ENCODE data around the gene STUB1.
"Not testable (repeated sequence)": the region's sequence is repeated elsewhere in the genome, so short reads cannot be mapped to it uniquely, and the experiment has no call there.

The STUB1 gene

GRCh38 chr16:678858-679813 is 1.1 kb upstream of the STUB1 start:
- DNase-seq (ENCODE audit: low spot score), result peak; percentile 28

DNA sequence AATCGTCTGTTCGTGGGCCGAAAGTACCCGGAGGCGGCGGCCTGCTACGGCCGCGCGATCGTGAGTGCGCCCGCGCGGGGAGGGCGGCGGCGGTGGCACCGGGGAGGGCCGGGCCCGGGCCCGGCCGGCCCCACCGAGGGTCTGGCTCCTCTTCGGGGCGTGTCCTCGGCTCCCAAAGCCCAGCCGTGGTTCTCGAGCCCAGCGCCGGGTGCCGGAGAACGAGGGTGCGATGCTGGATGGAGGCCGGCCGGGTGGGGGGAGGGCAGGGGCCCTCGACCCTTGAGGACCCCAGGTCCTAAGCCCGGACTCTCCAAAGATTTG is 375 bp downstream of the STUB1 start:
- DNase-seq (ENCODE audit: low spot score), result no peak

DNA sequence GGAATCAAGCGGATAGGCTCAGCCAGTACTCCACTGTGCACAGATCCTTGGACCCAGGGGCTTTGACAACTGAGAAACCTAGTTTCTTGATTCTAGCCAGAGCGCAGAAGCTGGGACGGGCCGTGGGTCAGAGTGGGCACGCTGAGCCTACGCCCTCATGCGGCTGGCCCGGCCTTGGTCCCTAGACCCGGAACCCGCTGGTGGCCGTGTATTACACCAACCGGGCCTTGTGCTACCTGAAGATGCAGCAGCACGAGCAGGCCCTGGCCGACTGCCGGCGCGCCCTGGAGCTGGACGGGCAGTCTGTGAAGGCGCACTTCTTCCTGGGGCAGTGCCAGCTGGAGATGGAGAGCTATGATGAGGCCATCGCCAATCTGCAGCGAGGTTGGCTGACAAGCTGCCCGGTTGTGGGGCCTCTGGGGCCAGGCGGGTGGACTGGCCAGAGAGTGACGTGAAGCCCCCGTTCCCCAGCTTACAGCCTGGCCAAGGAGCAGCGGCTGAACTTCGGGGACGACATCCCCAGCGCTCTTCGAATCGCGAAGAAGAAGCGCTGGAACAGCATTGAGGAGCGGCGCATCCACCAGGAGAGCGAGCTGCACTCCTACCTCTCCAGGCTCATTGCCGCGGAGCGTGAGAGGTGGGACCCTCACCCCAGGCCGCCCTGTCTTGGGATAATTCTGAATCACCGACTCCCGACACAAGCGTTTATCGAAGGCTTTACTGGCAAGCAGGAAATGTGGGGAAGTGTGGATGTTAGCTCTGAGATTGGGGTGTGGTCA is 946 bp downstream of the STUB1 start:
- DNase-seq (ENCODE audit: low spot score), result no peak

DNA sequence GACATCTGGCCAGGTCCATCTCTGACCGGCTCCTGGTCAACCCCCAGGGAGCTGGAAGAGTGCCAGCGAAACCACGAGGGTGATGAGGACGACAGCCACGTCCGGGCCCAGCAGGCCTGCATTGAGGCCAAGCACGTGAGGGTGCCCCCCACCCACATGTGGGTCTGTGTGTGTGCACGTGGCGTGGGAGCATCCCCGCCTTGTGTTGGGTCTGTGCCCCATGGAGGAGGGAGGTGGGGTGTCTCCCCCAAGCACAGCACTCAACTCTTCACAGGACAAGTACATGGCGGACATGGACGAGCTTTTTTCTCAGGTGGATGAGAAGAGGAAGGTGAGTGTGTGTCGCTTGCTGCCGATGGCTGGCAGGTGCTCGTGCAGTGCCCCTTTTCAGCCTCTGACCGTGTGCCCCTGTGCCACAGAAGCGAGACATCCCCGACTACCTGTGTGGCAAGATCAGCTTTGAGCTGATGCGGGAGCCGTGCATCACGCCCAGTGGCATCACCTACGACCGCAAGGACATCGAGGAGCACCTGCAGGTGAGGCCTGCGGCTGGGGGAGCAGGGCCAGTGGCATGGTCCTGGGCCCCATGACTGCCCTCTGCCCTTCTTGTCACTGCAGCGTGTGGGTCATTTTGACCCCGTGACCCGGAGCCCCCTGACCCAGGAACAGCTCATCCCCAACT is 1.7 kb downstream of the STUB1 start:
- DNase-seq (ENCODE audit: low spot score), result no peak

DNA sequence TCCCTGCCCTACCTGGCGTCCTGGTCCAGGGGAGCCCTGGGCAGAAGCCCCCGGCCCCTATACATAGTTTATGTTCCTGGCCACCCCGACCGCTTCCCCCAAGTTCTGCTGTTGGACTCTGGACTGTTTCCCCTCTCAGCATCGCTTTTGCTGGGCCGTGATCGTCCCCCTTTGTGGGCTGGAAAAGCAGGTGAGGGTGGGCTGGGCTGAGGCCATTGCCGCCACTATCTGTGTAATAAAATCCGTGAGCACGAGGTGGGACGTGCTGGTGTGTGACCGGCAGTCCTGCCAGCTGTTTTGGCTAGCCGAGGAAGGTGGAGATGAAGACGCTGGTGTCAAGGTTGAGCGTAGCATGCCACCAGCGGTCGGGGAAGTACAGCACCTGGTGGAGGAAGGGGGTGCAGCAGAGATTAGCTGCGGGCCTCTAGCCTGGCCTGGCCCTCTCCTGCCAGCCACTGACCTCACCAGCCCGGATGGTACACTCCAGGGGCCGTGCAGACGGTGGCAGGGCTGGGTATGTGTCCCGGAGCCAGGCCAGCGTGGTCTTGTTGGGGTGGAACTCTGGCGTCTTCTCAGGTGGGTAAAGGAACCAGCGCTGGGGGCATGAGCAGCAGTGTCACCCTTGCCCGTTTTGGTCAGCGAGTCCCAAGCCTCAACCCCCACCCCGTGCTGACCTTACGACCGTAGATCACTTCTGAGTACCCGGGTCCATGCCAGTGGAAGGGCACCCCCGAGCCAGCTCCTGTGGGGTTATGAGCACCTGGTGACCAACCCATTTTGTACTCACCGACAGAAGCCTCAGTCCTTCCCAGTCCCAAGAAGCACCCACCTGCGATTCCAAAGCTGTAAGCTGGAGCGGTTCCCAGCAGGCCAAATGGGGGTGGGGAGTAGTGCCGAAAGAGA is 2.5 kb downstream of the STUB1 start:
- DNase-seq (ENCODE audit: low spot score), result no peak

GRCh38 chr16:683396-684070 is 3.3 kb downstream of the STUB1 start:
- DNase-seq (ENCODE audit: low spot score), result no peak

DNA sequence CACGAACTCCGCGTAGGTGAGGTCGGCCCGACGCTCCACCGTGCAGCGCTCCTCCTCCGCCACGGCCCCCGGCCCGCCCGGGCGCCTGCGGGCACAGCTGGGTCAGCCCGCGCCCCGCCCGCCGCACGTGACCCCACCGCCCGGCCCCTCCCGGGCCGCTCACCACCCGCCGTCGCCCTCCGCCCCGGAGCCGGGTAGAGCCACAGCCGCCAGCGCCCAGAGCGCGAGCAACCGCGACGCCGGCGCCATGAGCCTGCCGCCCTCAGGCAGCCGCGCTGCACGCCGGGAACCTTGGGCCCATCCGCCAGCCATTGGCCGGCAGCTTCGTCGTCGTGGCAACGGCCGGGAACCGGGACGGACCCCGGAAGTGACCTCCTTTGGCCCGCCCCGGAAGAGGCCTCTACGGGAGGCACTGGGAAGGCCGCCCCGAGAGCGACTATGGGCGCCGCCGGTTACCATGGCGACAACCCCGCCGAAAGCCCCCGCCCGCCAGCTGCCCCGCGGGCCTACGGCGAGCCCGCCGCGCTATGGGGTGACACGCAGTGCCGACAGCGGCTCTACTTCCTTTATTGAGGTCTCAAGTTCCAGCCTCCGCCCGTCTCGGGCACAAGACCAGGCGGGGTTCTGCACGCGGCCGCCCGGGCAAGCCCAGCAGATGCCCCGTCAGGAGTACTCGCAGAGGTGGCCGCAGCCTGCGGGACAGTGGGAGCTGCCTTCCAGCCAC is 4.0 kb downstream of the STUB1 start, which contains the start of gene JMJD8:
Gene JMJD8, minus strand, starts transcription at position 264 of the 724 bp plus-strand sequence. Its CDS starts 15 bp downstream, at position 249.
- peak; percentile 96 for DNase-seq (ENCODE audit: low spot score)

DNA sequence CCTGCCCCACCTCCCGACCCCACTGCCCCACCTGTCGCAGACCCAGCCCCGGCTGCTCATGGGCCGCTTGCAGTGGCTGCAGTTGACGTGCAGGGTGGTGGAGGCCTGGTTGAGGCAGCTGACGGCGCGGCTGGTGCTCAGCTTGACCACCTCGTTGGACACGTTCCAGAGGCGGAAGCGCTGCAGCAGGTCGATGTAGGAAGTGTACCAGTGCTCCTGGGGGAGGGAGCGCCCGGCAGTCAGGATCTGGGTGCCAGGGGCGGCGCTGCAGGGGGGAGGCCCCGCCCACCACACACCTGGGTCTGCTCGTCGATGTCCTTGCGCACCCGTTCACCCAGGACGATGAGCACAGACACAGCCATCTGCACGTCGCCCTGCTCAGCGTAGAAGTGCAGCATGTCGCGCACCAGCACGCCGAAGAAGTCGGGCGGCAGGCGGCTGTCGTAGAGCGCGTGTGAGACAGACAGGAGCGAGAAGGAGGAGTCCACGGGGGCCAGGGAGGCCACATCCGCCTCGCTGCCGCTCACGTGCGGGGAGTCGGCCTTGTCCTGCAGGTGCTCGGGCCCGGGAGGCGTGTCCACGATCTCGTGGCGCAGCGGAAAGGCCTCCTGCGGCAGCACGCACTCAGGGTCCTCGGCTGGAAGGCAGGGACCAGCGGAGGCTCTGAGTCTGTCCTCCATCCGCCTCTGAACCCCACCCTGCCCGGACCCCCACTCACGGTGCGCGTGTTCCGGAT is 4.9 kb downstream of the STUB1 start:
- no peak for DNase-seq (ENCODE audit: low spot score)

DNA sequence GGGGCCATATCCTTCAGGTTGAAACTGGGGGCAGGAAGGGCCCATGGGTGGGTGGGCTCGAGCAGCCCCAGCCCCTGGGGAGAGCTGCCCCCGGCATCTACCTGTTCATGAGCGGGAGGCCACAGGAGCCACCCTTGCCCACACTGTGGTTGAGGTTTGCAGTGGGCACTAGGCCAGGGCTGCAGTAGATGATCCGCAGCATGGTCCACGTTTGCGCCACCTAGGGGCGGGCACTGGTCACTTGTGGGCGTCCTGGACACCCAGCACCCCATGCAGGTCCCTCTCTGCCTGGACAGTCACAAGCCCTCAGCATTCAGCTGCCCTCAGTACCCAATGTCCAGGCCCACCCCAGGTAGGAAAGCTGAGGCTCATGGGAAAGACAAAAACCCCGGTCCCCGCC is 5.8 kb downstream of the STUB1 start:
- DNase-seq (ENCODE audit: low spot score), result peak; percentile 26

DNA sequence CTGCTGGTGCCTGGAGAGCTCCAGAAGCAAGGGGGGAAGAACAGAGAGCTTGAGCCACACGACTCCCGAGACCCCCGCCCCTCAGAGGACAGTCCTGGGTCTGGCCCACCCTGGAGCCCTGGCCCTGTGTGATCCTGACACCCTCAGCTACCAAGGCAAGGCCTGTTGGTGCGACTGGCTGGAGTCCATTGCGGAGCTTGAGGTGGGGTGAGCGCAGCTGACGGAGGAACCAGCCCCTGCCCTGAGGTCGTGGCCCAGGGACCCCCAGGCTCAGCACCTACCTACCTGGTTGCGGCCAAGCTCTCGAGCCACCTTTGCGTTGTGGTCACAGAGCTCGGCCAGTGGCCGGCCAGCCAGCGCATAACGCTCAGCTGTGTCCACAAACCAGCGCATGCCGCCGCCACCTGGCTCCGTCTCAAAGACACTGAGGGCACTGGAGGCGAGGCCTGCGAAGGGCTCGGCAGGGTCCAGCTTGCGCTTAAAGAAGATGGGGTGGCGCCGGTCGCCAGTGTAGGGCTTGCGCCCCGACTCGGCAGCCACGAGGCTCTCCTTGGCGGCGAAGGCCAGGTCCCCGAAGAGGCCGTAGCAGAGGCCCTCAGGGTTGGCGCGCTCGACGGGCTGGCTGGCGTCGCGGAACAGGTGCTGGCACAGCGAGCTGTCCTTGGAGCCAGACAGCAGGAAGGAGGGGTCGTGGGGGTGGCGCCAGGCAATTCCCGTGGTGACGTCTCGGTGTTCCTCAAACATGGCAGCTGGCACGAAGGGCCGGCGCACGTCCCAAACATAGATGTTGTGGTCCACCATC is 6.5 kb downstream of the STUB1 start:
- DNase-seq (ENCODE audit: low spot score), result no peak

DNA sequence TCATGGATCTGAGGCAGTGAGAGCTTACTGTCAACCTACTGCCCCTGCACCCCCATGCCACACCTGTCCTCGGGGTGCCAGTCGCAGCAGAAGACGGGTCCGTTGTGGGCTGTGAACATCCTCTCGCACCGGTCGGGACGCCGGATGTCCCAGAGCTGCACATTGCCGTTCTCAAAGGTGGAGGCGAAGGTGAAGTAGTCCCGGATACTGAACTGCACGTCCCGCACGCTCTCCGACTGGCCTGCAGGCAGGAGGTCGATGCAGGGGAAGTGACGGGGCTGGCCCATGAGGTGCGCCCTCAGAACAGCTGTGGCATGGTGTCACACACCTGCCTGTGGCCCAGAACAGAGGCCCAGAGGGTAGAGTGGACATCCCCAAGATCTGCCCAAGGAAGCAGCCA is 7.3 kb downstream of the STUB1 start:
- DNase-seq (ENCODE audit: low spot score), result no peak

GRCh38 chr16:689175-689897 is 9.1 kb downstream of the STUB1 start:
- DNase-seq (ENCODE audit: low spot score), result no peak

- not testable (repeated sequence) for DNase-seq (ENCODE audit: low spot score)
Observed at GRCh38 chr16:691242-691641, 11.0 kb downstream of the STUB1 start.

GRCh38 chr16:692356-693108 is 12.3 kb downstream of the STUB1 start:
- no peak for DNase-seq (ENCODE audit: low spot score)

- no peak for DNase-seq (ENCODE audit: low spot score)
Observed at GRCh38 chr16:693364-693763, 13.2 kb downstream of the STUB1 start.

GRCh38 chr16:693766-694165 is 13.6 kb downstream of the STUB1 start:
- no peak for DNase-seq (ENCODE audit: low spot score)

GRCh38 chr16:694187-694862 is 14.1 kb downstream of the STUB1 start:
- no peak for DNase-seq (ENCODE audit: low spot score)
